ENCODE measurements around the gene WWOX. TPM values are rescaled to one million over a fixed set of nuclear protein-coding genes. Genes with fewer than 3 reads are reported as not detected.

WWOX gene
- total RNA-seq, 2 donors from 2014 or later, result 30.0 to 35.4 TPM

DNA sequence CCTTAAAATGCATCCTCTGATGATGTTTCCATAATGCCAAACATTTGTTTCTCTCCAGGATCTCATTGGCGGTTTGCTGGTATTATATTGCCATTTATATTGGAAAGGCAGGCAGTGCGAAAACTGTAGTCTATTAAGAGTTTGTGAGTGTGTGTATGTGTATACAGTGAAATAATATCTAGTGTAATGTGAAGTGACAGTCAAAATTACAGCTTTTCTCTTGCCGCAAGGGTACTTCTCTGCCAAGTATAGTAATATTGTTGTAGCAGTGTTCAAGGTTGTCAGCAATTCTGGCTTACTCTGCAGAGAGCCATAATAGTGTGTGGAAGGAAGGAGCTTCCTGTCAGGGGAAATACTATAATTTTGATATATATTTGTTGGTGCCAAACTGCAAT lies 178.6 kb downstream of the WWOX start:
- no peak overlapping the region for H3K4me3 Mint-ChIP-seq
- H3K4me1 Mint-ChIP-seq, result no peaks in the 10 kb centered on the region
- Histone ChIP-seq H3K9ac (ENCODE audit: extremely low read depth, low read length, poor library complexity, severe bottlenecking) (no peak overlapping the region), H3K9me3 (ENCODE audit: control insufficient read depth, low read length) (no peaks in the 10 kb centered on the region), H3K4me3 (ENCODE audit: low read length) (no peak overlapping the region), H3K4me1 (ENCODE audit: control insufficient read depth, insufficient read depth, low read length) (peaks cover 5% of the 10 kb centered on the region), H3K36me3 (ENCODE audit: control insufficient read depth, insufficient read depth, low read length) (no peaks in the 10 kb centered on the region), H3K27me3 (ENCODE audit: control insufficient read depth, insufficient read depth, low read length, poor library complexity, severe bottlenecking) (peaks cover 15% of the 10 kb centered on the region), H3K27ac (ENCODE audit: low read depth, low read length) (no peak overlapping the region)
- no peaks in the 10 kb centered on the region for H3K9me3 Mint-ChIP-seq
- no peak overlapping the region for H3K27ac Mint-ChIP-seq
- peaks cover 18% of the 10 kb centered on the region for H3K27me3 Mint-ChIP-seq (ENCODE audit: insufficient read depth)
- TF ChIP-seq, protein P1, sequence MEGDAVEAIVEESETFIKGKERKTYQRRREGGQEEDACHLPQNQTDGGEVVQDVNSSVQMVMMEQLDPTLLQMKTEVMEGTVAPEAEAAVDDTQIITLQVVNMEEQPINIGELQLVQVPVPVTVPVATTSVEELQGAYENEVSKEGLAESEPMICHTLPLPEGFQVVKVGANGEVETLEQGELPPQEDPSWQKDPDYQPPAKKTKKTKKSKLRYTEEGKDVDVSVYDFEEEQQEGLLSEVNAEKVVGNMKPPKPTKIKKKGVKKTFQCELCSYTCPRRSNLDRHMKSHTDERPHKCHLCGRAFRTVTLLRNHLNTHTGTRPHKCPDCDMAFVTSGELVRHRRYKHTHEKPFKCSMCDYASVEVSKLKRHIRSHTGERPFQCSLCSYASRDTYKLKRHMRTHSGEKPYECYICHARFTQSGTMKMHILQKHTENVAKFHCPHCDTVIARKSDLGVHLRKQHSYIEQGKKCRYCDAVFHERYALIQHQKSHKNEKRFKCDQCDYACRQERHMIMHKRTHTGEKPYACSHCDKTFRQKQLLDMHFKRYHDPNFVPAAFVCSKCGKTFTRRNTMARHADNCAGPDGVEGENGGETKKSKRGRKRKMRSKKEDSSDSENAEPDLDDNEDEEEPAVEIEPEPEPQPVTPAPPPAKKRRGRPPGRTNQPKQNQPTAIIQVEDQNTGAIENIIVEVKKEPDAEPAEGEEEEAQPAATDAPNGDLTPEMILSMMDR (conservative IDR thresholded peaks at IDR 0.05), result no peak
- DNase-seq, result no peak
- H3K36me3 Mint-ChIP-seq (ENCODE audit: low read depth), result peaks cover 2% of the 10 kb centered on the region
- 91 to 94% methylated on average over 2 to 3 of the region's 3 CpGs for WGBS, 2 experiments (ENCODE audit: insufficient coverage in 1 of 2, insufficient read length in 1 of 2)

DNA sequence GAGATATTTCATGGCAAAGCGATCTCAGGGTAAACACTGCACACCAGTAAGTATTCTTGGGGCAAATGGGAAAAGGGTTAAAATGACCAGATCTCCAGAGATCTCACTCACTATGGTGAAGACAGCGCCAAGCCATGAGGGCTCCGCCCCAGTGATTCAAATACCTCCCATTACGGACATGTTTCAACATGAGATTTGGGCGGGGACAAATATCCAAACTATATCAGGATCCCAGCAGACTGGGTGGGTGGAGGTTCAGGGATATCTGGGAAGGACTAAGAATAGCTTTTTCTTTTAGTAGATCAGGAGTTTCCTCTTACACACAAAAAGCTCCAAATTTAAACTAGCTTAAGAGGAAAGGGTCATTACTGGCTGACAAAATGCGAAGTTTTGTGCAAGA lies 181.7 kb downstream of the WWOX start:
- 80 to 100% methylated on average over 1 to 6 of the region's 6 CpGs for WGBS, 2 experiments (ENCODE audit: insufficient coverage in 1 of 2, insufficient read length in 1 of 2)
- peaks cover 12% of the 10 kb centered on the region for H3K27me3 ChIP-seq (ENCODE audit: control insufficient read depth, insufficient read depth, low read length, poor library complexity, severe bottlenecking)
- H3K4me3 ChIP-seq (ENCODE audit: low read length), result no peak overlapping the region
- Mint-ChIP-seq H3K9me3 (no peaks in the 10 kb centered on the region), H3K4me1 (no peaks in the 10 kb centered on the region), H3K4me3 (no peak overlapping the region), H3K36me3 (ENCODE audit: low read depth) (peaks cover 2% of the 10 kb centered on the region), H3K27me3 (ENCODE audit: insufficient read depth) (peaks cover 3% of the 10 kb centered on the region), H3K27ac (no peak overlapping the region)
- no peaks in the 10 kb centered on the region for H3K36me3 ChIP-seq (ENCODE audit: control insufficient read depth, insufficient read depth, low read length)
- TF ChIP-seq, protein P1 (conservative IDR thresholded peaks at IDR 0.05), result no peak
- no peak for DNase-seq
- H3K9me3 ChIP-seq (ENCODE audit: control insufficient read depth, low read length), result no peaks in the 10 kb centered on the region
- H3K27ac ChIP-seq (ENCODE audit: low read depth, low read length), result no peak overlapping the region
- H3K9ac ChIP-seq (ENCODE audit: extremely low read depth, low read length, poor library complexity, severe bottlenecking), result no peak overlapping the region
- peaks cover 5% of the 10 kb centered on the region for H3K4me1 ChIP-seq (ENCODE audit: control insufficient read depth, insufficient read depth, low read length)

DNA sequence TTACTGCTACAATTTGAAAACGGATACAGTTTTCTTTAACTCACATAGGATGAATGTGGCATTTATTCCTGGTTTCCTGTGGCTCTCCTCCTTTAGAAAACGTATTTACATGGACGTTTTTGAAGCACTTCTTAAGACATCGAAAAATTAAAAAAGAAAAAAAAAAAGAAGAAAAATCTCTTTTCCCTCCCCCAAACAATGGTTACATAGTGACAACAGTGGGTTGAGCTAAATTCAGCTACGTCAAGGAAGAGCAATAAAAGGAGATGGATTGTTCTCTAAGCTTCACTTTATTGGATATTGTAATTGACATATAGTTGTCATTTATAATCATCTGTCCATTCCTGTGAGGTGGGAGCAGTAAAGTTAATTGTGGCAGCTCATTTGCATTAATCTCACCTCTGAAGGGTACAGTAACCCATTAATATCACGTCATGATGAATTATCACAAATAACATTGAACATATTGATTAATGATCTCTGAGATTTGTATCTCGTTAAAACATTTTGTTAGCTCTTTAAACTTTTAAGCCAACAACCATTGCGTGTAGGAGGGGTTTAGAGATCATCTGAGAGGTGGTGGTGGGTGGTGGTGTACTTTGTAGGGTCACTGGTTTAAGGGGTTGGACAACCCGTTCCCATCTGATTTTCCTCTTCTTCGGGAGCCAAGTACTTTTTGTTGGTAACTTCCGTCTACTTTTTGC lies 184.2 kb downstream of the WWOX start:
- no peak overlapping the region for H3K4me3 Mint-ChIP-seq
- no peaks in the 10 kb centered on the region for H3K9me3 ChIP-seq (ENCODE audit: control insufficient read depth, low read length)
- no peak overlapping the region for H3K27ac Mint-ChIP-seq
- DNase-seq, result no peak
- H3K4me3 ChIP-seq (ENCODE audit: low read length), result no peak overlapping the region
- no peaks in the 10 kb centered on the region for H3K9me3 Mint-ChIP-seq
- H3K36me3 Mint-ChIP-seq (ENCODE audit: low read depth), result peaks cover 2% of the 10 kb centered on the region
- WGBS, 2 experiments (ENCODE audit: insufficient coverage in 1 of 2, insufficient read length in 1 of 2), result 86 to 100% methylated on average over 6 to 10 of the region's 11 CpGs
- no peaks in the 10 kb centered on the region for H3K4me1 ChIP-seq (ENCODE audit: control insufficient read depth, insufficient read depth, low read length)
- H3K27me3 Mint-ChIP-seq (ENCODE audit: insufficient read depth), result peaks cover 3% of the 10 kb centered on the region
- TF ChIP-seq, protein P1 (conservative IDR thresholded peaks at IDR 0.05), result no peak
- H3K27ac ChIP-seq (ENCODE audit: low read depth, low read length), result no peak overlapping the region
- no peaks in the 10 kb centered on the region for H3K27me3 ChIP-seq (ENCODE audit: control insufficient read depth, insufficient read depth, low read length, poor library complexity, severe bottlenecking)
- peaks cover 6% of the 10 kb centered on the region for H3K4me1 Mint-ChIP-seq
- H3K9ac ChIP-seq (ENCODE audit: extremely low read depth, low read length, poor library complexity, severe bottlenecking), result no peak overlapping the region
- no peaks in the 10 kb centered on the region for H3K36me3 ChIP-seq (ENCODE audit: control insufficient read depth, insufficient read depth, low read length)

Data from endodermal cell (in vitro differentiated cells).